DND-41 (cell line): ENCODE data around the gene SEMA5B.

Experiments
- ATAC-seq: fragments of 200-7000 bp; cut with Tn5 transposase; 3 replicates; pipeline ENCODE4 v1.9.1; 2021; ENCODE audit warnings: low read depth; ENCODE audit not compliant: insufficient read depth
- DNase-seq: peaks from one replicate; pipeline ENCODE4 v3.0.0-alpha.2; 2020
- H2AFZ ChIP-seq: 2 replicates; pipeline ENCODE4 v1.6.0; 2012; ENCODE audit warnings: low read depth, low read length
- H3K27ac ChIP-seq: 2 replicates; pipeline ENCODE4 v1.5.1; 2012; ENCODE audit warnings: low read length, inconsistent platforms
- H3K27me3 ChIP-seq: fragments of 200-600 bp; sonication (generic); 2 replicates; pipeline ENCODE4 v1.6.0; 2012; ENCODE audit warnings: low read length, mild to moderate bottlenecking, inconsistent platforms; ENCODE audit not compliant: insufficient read depth, poor library complexity
- H3K36me3 ChIP-seq: 2 replicates; pipeline ENCODE4 v1.5.1; 2012; ENCODE audit warnings: low read length, inconsistent platforms; ENCODE audit not compliant: insufficient read depth
- H3K4me1 ChIP-seq: 2 replicates; pipeline ENCODE4 v1.5.1; 2012; ENCODE audit warnings: mild to moderate bottlenecking, low read length; ENCODE audit not compliant: insufficient read depth
- H3K4me2 ChIP-seq: 2 replicates; pipeline ENCODE4 v1.6.0; 2012; ENCODE audit warnings: mild to moderate bottlenecking, moderate library complexity, low read length, inconsistent platforms; ENCODE audit not compliant: insufficient read depth
- H3K4me3 ChIP-seq, 2 experiments: fragments of 200-600 bp in 1 of 2; shearing (Covaris generic) in 1 of 2; 2 replicates each; pipeline ENCODE4 v1.5.1; 2012 to 2016; ENCODE audit warnings: inconsistent platforms in 2 of 2, low read length in 2 of 2, mild to moderate bottlenecking in 2 of 2, low read depth in 1 of 2, moderate library complexity in 1 of 2
- H3K79me2 ChIP-seq: 2 replicates; pipeline ENCODE4 v1.6.0; 2012; ENCODE audit warnings: low read length, inconsistent platforms; ENCODE audit not compliant: insufficient read depth
- H3K9ac ChIP-seq: 2 replicates; pipeline ENCODE4 v1.6.0; 2012; ENCODE audit warnings: low read depth, mild to moderate bottlenecking, inconsistent platforms, low read length, moderate library complexity
- H3K9me3 ChIP-seq: 2 replicates; pipeline ENCODE4 v1.5.1; 2012; ENCODE audit warnings: low read length, moderate library complexity, mild to moderate bottlenecking, inconsistent platforms; ENCODE audit not compliant: insufficient read depth, severe bottlenecking
- H4K20me1 ChIP-seq: 2 replicates; pipeline ENCODE4 v1.6.0; 2012; ENCODE audit warnings: low read length; ENCODE audit not compliant: insufficient read depth
- CTCF ChIP-seq: IDR thresholded peaks from 2 replicates; pipeline ENCODE4 v1.5.1; 2012; ENCODE audit warnings: borderline replicate concordance, low read length, moderate library complexity, mild to moderate bottlenecking; ENCODE audit not compliant: poor library complexity, severe bottlenecking; ENCODE audit errors: extremely low read depth
- EZH2 ChIP-seq: IDR thresholded peaks from 3 replicates; pipeline ENCODE4 v1.6.1; 2012; ENCODE audit warnings: borderline replicate concordance, low read depth, mild to moderate bottlenecking, moderate library complexity, low read length, inconsistent platforms; ENCODE audit not compliant: severe bottlenecking

The SEMA5B gene

GRCh38 chr3:122921791-122922651, 105.5 kb downstream of the SEMA5B start:
- H3K27ac ChIP-seq: no peak overlapping the region
- no peaks in the 10 kb centered on the region for H3K9me3 ChIP-seq
- no peak overlapping the region for H3K4me3 ChIP-seq
- no peak overlapping the region for H3K4me2 ChIP-seq
- TF ChIP-seq CTCF (no peak), EZH2 (no peak)
- H3K27me3 ChIP-seq: no peaks in the 10 kb centered on the region
- ATAC-seq (no peak), DNase-seq (no peak)
- H3K36me3 ChIP-seq: no peaks in the 10 kb centered on the region
- H2AFZ ChIP-seq: no peak overlapping the region
- no peaks in the 10 kb centered on the region for H3K79me2 ChIP-seq
- no peak overlapping the region for H3K9ac ChIP-seq
- no peaks in the 10 kb centered on the region for H3K4me1 ChIP-seq
- H4K20me1 ChIP-seq: no peaks in the 10 kb centered on the region

DNA sequence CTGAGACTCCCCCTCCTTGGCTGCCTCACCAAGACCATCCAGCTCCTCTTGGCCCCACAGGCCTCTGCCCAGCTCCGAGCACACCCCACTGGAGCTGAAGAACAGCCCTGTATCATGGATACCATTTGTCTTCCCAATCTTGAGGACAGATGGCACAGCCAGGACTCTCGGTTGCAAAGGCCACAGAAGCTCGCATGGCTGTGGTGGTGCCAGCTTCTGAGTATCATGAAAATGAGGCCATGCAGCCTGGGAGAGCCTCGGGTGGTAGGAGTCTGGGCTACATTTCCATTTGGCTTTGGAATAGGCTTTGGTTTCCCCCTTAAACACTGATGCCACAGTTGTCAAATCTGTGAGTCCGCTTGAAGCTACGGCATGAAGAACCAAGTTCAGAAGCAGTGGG, 106.6 kb downstream of the SEMA5B start:
- H3K79me2 ChIP-seq: no peaks in the 10 kb centered on the region
- TF ChIP-seq EZH2 (no peak), CTCF (no peak)
- H3K27ac ChIP-seq: no peak overlapping the region
- peaks cover 8% of the 10 kb centered on the region for H3K4me1 ChIP-seq
- H3K4me2 ChIP-seq: no peak overlapping the region
- H3K9me3 ChIP-seq: no peaks in the 10 kb centered on the region
- H3K9ac ChIP-seq: no peak overlapping the region
- no peak overlapping the region for H2AFZ ChIP-seq
- H3K36me3 ChIP-seq: no peaks in the 10 kb centered on the region
- ATAC-seq (no peak), DNase-seq (no peak)
- H3K4me3 ChIP-seq: no peak overlapping the region
- no peaks in the 10 kb centered on the region for H3K27me3 ChIP-seq
- no peaks in the 10 kb centered on the region for H4K20me1 ChIP-seq

- H3K27me3 ChIP-seq: no peaks in the 10 kb centered on the region
- peaks cover 15% of the 10 kb centered on the region for H3K4me1 ChIP-seq
- H2AFZ ChIP-seq: no peak overlapping the region
- no peak overlapping the region for H3K9ac ChIP-seq
- no peaks in the 10 kb centered on the region for H3K9me3 ChIP-seq
- H3K4me3 ChIP-seq: no peak overlapping the region
- DNase-seq: no peak
- no peaks in the 10 kb centered on the region; the same call in 1 of the 2 replicates for H4K20me1 ChIP-seq
- TF ChIP-seq EZH2 (no peak), CTCF (no peak)
- no peaks in the 10 kb centered on the region for H3K79me2 ChIP-seq
- H3K36me3 ChIP-seq: no peaks in the 10 kb centered on the region
- no peak for ATAC-seq
- no peak overlapping the region for H3K27ac ChIP-seq
- no peak overlapping the region for H3K4me2 ChIP-seq
Measured at GRCh38 chr3:122919291-122919610, 108.3 kb downstream of the SEMA5B start.
